Epithelial cell of proximal tubule (primary cell): ENCODE results near the gene SMAD3. TPM values are rescaled to one million over a fixed set of nuclear protein-coding genes. Genes with fewer than 3 reads are reported as not detected.
"Not testable (repeated sequence)": the region's sequence is repeated elsewhere in the genome, so short reads cannot be mapped to it uniquely, and the experiment has no call there.

ENCODE experiments used
- DNase-seq: peaks from one replicate; pipeline ENCODE4 v3.0.0-alpha.2; 2011; ENCODE audit warnings: low read depth
- H3K4me3 ChIP-seq: 2 replicates; pipeline ENCODE4 v1.5.1; 2011; ENCODE audit warnings: low read depth, mild to moderate bottlenecking, low read length
- total RNA-seq: library from RNA; depleted of rRNA; stranded (reverse); fragments of >200 nt; gene quantifications from 2 replicates; pipeline ENCODE4 v1.2.3, GENCODE V29; 2015
- TF ChIP-seq, protein P1 (sequence below): conservative IDR thresholded peaks from 2 replicates; pipeline ENCODE4 v1.5.1; 2012; ENCODE audit warnings: low read depth, mild to moderate bottlenecking, low read length

The SMAD3 gene
- total RNA-seq, 1 donor from 2014 or later = 97.4 TPM

DNA sequence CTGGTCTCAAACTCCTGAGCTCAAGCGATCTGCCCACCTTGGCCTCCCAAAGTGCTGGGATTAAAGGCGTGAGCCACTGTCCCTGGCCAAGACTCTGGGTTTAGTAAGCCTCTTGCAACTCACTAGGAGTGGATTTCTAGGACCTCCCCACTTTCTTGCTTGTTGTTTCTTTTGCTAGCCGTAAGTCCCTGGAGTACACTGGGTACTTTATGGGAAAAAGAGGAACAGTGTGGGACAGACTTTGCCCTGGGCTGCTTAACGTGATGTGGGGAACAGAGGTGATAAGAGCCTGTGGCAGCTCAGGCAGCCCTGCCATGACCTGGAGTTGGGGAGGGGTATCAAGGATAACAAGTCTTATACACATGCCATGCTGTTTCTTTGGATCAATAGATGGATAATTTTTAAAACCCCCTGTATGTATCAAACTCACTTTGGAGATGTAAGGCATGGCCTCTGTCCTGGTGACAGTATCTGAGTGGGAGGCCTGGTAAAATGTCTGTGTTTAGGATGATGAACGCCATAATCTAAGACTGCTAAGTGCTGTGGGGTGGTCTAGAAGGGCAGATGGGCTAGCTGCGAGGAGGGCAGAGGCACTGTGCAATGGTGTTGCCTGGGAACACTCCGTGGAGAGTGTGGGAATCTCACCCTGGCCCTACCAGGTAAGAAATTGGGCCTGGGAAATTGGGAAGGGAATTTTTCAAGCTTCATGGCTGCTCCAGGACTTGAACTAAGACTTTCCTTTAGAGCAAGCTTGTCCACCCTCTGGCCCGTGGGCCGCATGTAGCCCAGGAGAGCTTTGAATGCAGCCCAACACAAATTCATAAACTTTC lies 54.8 kb downstream of the SMAD3 start:
- TF ChIP-seq, protein P1, sequence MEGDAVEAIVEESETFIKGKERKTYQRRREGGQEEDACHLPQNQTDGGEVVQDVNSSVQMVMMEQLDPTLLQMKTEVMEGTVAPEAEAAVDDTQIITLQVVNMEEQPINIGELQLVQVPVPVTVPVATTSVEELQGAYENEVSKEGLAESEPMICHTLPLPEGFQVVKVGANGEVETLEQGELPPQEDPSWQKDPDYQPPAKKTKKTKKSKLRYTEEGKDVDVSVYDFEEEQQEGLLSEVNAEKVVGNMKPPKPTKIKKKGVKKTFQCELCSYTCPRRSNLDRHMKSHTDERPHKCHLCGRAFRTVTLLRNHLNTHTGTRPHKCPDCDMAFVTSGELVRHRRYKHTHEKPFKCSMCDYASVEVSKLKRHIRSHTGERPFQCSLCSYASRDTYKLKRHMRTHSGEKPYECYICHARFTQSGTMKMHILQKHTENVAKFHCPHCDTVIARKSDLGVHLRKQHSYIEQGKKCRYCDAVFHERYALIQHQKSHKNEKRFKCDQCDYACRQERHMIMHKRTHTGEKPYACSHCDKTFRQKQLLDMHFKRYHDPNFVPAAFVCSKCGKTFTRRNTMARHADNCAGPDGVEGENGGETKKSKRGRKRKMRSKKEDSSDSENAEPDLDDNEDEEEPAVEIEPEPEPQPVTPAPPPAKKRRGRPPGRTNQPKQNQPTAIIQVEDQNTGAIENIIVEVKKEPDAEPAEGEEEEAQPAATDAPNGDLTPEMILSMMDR = no peak
- no peak for DNase-seq
- no peak overlapping the region for H3K4me3 ChIP-seq

DNA sequence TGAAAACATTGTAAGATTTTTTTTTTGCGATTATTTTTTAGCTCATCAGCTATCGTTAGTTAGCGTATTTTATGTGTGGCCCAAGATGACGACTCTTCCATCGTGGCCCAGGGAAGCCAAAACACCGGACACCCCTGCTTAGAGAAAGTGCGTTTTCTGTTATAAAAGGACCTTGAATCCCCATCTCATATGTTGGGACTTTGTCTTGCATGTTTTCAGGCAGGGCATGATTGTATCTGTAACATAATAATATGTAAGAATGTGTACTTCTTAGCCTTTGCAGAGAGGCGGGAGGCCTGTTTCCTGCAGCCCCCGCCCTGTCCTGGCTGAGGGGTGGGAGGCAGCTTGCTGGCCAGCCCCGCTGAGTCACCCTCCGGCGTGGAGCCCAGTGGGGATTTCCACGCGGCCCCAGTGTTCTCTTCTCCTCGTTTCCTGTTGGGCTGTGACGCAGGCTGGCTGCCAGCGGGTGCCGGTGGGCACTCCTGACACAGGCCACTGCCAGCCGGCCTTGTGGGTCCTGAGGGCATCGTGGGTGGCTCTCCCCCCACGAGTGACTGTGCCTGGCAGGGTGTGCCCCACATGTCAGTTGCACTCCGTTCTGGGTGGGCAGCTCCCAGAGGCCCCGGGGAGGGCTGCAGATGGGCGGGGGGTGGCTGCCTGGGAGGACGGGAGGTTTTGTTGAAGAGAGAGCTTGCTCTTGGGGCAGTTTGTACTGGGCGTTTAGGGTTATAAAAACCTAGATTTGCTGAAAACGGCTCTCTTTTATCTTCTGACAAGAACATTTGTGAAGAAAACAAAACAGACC lies 55.6 kb downstream of the SMAD3 start:
- no peak overlapping the region for H3K4me3 ChIP-seq
- TF ChIP-seq, protein P1 = no peak
- DNase-seq = no peak

DNA sequence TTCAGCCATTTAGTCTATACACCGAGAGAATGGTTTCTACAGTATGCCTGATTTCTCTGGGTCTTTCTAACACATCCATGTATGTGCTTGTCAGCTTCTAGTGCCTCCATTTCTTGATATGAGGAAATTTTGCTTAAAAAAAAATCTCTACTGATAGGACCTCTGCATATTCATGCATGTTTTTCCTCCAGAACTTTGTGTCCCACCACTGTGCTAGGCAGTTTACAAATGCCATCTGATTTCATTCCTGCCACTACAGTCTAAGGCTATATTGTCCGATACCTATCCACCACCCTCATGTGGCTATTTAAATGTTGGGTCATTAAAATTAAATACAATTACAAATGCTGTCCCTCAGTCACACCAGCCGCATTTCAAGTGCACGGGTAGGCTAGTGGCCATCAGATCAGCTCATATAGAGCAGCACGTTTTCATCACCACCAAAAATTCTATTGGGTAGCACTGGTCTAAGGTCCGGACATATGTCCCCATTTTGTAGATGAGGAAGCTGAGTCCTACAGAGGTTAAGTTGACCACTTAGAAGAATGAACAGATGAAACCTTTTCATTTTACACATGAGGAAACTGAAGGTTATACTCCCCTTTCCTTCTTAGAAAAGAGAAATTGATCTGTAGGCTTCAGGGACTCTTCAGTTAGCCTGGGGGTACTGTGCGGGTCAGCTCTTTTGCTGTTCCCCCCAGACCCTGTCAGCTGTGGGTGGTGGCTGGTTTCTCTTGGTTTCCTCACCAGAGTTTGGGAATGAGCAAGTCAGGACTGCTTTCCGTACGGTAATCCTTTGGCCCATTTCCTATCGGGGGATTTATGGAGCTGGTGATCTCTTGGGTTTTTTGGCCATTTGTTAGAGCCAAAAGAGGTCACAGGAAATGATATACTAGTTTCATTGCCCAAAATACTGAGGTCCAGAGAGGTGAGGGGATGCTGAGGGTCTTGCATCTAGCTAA lies 56.5 kb downstream of the SMAD3 start:
- no peak overlapping the region for H3K4me3 ChIP-seq
- no peak for DNase-seq
- TF ChIP-seq, protein P1 = no peak

DNA sequence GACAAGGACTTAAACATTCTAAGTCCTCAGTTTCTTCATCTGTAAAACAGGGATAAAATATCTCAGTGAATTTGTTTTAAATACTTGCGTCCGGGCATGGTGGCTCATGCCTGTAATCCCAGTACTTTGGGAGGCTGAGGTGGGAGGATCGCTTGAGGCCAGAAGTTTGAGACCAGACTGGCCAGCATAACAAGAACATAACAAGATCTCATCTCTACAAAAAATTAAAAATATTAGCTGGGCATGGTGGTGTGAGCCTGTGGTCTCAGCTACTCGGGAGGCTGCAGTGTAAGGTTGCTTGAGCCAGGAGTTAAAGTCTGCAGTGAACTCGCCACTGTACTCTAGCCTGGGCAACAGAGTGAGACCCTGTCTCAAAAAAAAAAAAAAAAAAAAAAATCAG lies 57.4 kb downstream of the SMAD3 start:
- not testable (repeated sequence) for DNase-seq, H3K4me3 ChIP-seq

DNA sequence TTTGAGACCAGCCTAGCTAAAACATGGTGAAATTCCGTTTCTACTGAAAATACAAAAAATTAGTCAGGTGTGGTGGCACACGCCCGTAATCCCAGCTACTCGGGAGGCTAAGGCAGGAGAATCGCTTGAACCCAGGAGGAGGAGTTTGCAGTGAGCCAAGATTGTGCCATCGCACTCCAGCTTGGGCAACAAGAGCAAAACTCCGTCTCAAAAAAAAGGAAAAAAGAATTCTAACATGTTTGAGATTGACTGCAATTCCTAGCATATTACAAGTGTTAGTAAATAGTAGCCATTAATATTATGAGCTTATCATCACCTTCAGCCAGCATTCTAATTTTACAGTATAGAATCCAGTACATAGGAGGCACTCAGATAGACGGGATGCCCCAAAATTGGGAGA lies 57.9 kb downstream of the SMAD3 start:
- DNase-seq, H3K4me3 ChIP-seq: not testable (repeated sequence)

DNA sequence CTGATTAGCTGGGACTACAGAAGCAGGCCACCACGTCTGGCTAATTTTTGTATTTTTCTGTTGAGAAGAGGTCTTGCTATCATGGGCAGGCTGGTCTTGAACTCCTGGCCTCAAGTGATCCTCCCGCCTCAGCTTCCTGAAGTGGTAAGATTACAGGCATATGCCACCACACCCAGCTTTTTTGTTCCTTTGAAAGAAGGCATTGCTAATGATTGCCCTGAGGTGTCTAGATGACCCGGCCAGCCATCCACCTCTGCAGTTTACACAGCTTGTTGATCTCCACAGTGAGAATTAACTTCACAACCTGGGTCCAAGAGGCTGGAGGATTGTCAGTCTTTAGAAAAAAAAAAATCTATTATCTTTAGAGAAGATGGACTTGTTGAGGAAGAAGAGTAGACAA lies 58.7 kb downstream of the SMAD3 start:
- no peak overlapping the region for H3K4me3 ChIP-seq
- no peak for DNase-seq
- TF ChIP-seq, protein P1 = no peak

DNA sequence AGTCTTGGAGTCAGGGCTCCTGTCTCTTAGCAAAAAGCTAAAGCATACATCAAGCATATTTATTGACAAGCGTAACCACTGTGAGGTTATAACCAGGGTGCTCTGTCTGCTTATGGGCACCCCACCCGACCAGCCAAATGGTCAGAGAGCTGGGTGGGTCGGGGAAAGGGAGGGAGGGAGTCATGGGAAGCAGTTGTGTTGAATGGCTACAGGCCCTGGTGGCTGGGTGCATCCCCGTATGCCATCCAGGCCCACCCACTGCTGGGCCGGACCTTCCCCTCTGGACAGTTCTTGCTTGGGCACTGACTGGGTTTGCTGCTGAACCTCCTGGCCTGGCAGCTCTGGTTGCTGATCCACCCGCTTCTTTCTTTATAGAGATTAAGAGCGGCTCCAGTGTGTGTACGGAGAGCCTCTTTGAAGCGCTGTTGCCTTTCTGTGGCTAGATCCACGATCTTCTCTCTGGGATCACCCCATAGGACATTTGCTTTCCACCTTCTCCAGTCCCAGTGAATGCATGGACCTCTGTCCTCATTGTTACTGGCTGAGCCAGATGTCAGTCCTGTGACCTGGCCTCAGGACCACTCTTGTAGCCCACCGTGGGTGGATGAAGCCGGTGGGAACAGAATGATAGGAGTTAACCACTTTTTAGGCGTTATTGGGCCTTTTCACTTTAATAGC lies 59.6 kb downstream of the SMAD3 start:
- TF ChIP-seq, protein P1 = no peak
- no peak for DNase-seq

More for the DNA sequence above, 59.6 kb downstream of the SMAD3 start:
- H3K4me3 ChIP-seq = no peak overlapping the region
